ENCODE measurements around the gene ARHGAP31.

ARHGAP31 gene

GRCh38 chr3:119395923-119396358 lies 101.8 kb downstream of the ARHGAP31 start:
- DNase-seq (ENCODE audit: low read depth) = no peak

- DNase-seq (ENCODE audit: low read depth) = no peak
Measured at GRCh38 chr3:119396870-119397269, 102.7 kb downstream of the ARHGAP31 start.

- DNase-seq (ENCODE audit: low read depth) = no peak
Measured at GRCh38 chr3:119400466-119400865, 106.3 kb downstream of the ARHGAP31 start.

GRCh38 chr3:119401069-119401468 lies 106.9 kb downstream of the ARHGAP31 start:
- DNase-seq (ENCODE audit: low read depth) = no peak

GRCh38 chr3:119401503-119402440 lies 107.6 kb downstream of the ARHGAP31 start:
- DNase-seq (ENCODE audit: low read depth) = no peak

- no peak for DNase-seq (ENCODE audit: low read depth)
Measured at GRCh38 chr3:119402791-119403190, 108.6 kb downstream of the ARHGAP31 start.

- DNase-seq (ENCODE audit: low read depth) = no peak
Measured at GRCh38 chr3:119403201-119403600, 109.0 kb downstream of the ARHGAP31 start.

GRCh38 chr3:119405315-119405714 lies 111.1 kb downstream of the ARHGAP31 start:
- no peak for DNase-seq (ENCODE audit: low read depth)

GRCh38 chr3:119408243-119408950 lies 114.2 kb downstream of the ARHGAP31 start:
- DNase-seq (ENCODE audit: low read depth) = no peak

GRCh38 chr3:119409844-119410243 lies 115.7 kb downstream of the ARHGAP31 start:
- DNase-seq (ENCODE audit: low read depth) = peak; percentile 14

GRCh38 chr3:119413603-119414280 lies 119.6 kb downstream of the ARHGAP31 start:
- DNase-seq (ENCODE audit: low read depth) = no peak

- no peak for DNase-seq (ENCODE audit: low read depth)
Measured at GRCh38 chr3:119416873-119417272, 122.7 kb downstream of the ARHGAP31 start.

GRCh38 chr3:119417771-119418512 lies 123.8 kb downstream of the ARHGAP31 start:
- no peak for DNase-seq (ENCODE audit: low read depth)

GRCh38 chr3:119418641-119419040 lies 124.5 kb downstream of the ARHGAP31 start:
- peak; percentile 19 for DNase-seq (ENCODE audit: low read depth)

- DNase-seq (ENCODE audit: low read depth) = no peak
Measured at GRCh38 chr3:119420196-119420595, 126.0 kb downstream of the ARHGAP31 start.

- DNase-seq (ENCODE audit: low read depth) = no peak
Measured at GRCh38 chr3:119427669-119428068, 133.5 kb downstream of the ARHGAP31 start.

- DNase-seq (ENCODE audit: low read depth) = peak; percentile 26
Measured at GRCh38 chr3:119428538-119428937, 134.4 kb downstream of the ARHGAP31 start.

GRCh38 chr3:119433613-119434325 lies 139.6 kb downstream of the ARHGAP31 start:
- no peak for DNase-seq (ENCODE audit: low read depth)

- no peak for DNase-seq (ENCODE audit: low read depth)
Measured at GRCh38 chr3:119434703-119435102, 140.5 kb downstream of the ARHGAP31 start.

- DNase-seq (ENCODE audit: low read depth) = no peak
Measured at GRCh38 chr3:119436977-119437376, 142.8 kb downstream of the ARHGAP31 start.

GRCh38 chr3:119437691-119438258 lies 143.6 kb downstream of the ARHGAP31 start:
- DNase-seq (ENCODE audit: low read depth) = no peak

Data from ELR (cell line).